Diencephalon (tissue), 1 donor: ENCODE measurements around the gene EMILIN3. TPM values are rescaled to one million over a fixed set of nuclear protein-coding genes. Genes with fewer than 3 reads are reported as not detected.

Experiments used
- total RNA-seq: library from RNA; depleted of rRNA; stranded (reverse); fragments of >200 nt; gene quantifications from one replicate; pipeline ENCODE4 v1.2.3, GENCODE V29; 2014

The EMILIN3 gene, protein sequence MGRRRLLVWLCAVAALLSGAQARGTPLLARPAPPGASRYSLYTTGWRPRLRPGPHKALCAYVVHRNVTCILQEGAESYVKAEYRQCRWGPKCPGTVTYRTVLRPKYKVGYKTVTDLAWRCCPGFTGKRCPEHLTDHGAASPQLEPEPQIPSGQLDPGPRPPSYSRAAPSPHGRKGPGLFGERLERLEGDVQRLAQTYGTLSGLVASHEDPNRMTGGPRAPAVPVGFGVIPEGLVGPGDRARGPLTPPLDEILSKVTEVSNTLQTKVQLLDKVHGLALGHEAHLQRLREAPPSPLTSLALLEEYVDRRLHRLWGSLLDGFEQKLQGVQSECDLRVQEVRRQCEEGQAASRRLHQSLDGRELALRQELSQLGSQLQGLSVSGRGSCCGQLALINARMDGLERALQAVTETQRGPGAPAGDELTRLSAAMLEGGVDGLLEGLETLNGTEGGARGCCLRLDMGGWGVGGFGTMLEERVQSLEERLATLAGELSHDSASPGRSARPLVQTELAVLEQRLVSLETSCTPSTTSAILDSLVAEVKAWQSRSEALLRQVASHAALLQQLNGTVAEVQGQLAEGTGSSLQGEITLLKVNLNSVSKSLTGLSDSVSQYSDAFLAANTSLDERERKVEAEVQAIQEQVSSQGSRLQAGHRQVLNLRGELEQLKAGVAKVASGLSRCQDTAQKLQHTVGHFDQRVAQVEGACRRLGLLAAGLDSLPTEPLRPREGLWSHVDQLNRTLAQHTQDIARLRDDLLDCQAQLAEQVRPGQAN
- 3.5 TPM for total RNA-seq

DNA sequence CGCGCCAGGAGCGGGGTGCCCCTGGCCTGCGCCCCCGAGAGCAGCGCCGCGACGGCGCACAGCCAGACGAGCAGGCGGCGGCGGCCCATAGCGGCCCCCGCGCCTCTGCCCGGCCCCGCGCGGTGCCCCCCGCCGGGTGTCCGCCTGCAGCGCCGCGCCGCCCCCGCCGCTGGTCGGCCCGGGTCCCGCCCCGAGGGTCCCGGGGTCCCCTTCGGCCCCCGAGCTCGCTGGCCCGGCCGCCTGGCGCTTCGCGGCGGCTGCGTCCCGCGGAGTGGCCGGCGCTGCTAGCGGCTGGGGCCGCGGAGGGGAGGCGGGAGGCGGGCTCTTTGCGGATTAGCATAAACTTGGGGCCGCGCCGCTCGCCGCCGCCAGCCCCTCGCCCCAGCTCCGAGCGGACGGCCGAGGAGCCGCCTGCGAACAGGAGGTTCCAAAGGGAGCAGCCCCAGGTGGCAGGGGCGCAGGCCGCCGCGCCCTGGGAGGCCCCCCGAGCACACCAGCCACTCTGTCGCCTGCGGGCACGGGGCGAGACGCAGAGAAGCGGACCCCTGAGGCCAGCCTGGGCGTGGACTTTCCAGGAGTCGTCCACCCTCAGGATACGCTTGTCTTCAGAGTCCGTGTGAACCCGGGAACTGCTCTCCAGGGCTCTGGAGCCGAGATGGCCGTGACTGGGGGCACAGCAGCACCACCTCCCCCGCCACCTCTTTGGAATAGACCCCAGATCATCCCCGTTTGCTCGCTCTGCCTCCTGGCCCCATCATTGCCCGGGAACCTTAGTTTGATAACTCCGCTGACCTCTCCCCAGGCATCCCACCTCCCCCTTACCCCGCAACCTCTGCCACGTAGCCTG is at the start of gene EMILIN3:
Gene EMILIN3 (minus strand): TSS at position 273 of the 847 bp plus-strand sequence. CDS start 184 bp downstream, at position 89.

DNA sequence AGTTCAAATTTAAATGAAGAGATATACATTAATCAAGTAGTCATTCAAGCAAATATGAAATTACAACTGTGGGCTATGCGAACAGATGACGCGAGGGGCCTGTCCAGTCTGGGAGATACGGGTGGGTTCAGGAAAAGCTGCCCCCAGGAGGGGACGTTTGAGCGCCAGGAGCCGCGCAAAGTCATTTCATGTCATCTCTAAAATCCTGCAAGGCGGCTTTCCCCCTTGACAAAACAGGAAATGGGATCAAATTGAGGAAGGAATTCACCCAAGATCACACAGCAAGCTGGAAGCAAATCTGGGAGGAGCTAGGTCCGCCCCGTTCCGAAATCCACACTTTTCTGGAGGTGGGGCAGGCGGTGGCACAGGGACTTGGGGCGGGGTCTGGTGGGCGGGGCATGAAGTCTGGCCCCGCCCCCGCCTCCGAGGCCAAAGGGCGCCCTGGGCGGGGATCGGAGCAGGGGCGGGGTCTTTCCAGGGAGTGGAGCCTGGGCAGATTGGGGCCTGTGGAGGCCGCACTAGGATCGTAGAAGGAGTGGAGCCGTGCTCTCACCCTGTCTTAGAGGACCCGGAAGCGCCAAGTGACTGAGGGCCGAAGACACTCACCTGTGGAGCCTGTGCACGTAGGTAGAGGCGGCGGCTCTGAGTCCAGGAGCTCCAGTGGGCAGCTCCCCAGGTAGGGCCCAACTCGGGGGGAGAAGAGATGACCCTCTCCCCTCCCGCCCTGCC is 26.1 kb downstream of the EMILIN3 start, which contains the start of gene LPIN3:
Gene LPIN3 (plus strand): TSS at position 495 of the 729 bp plus-strand sequence. CDS start 4,983 bp downstream, outside the sequence.

DNA sequence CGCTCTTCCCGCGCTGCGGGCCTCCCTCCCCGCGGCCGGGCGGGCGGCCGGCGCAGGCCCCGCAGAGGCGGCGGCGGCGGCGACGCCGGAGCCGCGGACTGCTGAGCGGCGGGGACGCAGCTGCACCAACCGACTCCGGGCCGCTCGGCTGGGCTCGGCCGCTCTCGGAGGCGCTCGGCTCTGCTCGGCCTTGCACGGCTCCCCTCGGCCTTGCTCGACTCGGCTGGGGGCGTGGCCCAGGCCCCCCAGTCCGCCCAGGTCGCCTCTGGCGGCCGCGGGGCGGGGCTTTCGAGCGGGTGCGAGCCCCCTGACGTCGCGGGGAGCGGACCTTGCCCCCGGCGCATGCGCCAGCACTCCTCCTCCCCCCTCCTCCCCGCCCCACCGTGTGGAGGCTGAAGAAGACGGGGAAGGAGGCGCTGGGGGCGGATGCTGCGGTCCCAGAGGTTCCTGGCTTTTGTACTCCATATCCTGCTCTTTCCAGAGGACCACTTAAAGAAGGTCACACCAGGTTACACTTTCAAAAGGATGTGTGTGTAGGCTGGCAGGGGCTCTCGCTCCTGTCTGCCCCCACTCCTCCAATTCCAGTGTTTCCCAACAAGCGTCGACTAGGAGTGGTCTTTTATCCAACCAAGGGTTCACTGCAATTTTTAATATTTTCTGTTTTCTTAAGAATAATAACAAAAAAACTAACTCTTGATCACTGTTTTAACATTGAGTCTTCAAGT is 48.9 kb downstream of the EMILIN3 start, which contains the start of gene ZHX3:
Gene ZHX3 (minus strand): TSS at position 186 of the 725 bp plus-strand sequence. CDS start 112,815 bp downstream, outside the sequence.

Other genes starting within 250 kb of the EMILIN3 start
- gene PLCG1, start 229.3 kb downstream of the EMILIN3 start, total RNA-seq = 93.9 TPM
- gene ZHX3, start 49.1 kb downstream of the EMILIN3 start, total RNA-seq = 24.5 TPM
- gene LPIN3, start 26.0 kb downstream of the EMILIN3 start, total RNA-seq = 1.4 TPM